ENCODE data around the gene TMPRSS9. TPM values are rescaled to one million over a fixed set of nuclear protein-coding genes. Genes with fewer than 3 reads are reported as not detected.

The TMPRSS9 gene
- total RNA-seq, 4 donors from 2014 or later = not detected

DNA sequence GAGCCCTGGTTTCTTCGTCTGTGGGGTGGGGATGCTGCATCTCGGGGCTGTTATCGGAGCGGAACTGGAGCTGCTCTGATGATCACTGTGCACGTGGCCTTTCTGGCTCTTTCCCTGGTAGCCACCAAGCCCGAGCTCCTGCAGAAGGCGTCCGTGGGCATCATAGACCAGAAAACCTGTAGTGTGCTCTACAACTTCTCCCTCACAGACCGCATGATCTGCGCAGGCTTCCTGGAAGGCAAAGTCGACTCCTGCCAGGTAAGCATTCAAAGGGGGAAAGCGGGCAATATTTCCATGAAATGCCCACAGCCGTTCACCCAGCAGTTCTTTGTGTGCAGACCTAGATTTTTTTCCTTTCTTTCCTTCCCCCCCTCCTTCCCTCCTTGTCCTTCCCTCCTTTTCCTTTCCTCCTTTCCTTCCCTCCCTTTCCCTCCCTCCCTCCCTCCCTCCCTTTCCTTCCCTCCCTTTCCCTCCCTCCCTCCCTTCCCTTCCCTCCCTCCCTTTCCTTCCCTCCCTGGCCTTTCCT lies 57.9 kb downstream of the TMPRSS9 start:
- TF ChIP-seq, protein P1, sequence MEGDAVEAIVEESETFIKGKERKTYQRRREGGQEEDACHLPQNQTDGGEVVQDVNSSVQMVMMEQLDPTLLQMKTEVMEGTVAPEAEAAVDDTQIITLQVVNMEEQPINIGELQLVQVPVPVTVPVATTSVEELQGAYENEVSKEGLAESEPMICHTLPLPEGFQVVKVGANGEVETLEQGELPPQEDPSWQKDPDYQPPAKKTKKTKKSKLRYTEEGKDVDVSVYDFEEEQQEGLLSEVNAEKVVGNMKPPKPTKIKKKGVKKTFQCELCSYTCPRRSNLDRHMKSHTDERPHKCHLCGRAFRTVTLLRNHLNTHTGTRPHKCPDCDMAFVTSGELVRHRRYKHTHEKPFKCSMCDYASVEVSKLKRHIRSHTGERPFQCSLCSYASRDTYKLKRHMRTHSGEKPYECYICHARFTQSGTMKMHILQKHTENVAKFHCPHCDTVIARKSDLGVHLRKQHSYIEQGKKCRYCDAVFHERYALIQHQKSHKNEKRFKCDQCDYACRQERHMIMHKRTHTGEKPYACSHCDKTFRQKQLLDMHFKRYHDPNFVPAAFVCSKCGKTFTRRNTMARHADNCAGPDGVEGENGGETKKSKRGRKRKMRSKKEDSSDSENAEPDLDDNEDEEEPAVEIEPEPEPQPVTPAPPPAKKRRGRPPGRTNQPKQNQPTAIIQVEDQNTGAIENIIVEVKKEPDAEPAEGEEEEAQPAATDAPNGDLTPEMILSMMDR (IDR thresholded peaks at IDR 0.05; ENCODE audit: low read depth) = no peak

DNA sequence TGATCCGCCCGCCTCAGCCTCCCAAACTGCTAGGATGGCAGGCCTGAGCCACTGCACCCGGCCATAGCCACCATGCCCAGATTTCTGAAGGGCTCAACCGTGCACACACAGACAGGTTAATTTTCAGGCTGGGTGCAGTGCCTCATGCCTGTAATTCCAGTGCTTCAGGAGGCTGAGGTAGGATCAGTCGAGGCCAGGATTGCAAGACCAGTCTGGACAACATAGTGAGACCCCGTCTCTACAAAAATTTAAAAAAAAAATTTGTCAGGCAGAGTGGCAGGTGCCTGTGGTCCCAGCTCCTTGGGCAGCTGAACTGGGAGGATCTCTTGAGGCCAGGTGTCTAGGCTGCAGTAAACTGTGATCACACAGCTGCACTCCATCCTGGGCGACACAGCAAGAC lies 59.7 kb downstream of the TMPRSS9 start:
- TF ChIP-seq, protein P1 (IDR thresholded peaks at IDR 0.05; ENCODE audit: low read depth) = no peak

DNA sequence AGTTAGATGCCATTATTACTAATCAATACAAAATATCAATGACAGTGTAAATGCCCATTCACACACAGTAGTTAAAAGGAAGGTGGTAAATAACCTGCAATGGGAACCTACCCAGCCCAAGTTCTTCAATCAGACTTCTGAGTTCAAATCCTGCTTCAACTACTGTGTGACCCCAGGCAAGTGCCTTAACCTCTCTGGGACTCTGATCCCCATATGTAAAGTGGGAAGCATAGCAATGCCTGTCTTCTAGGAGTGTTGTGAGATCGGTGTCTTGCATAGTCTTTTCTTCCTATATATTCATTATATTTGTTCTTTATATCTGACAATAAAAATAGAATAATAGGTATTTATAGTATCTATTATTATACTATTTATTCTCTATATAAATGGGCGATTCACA lies 60.4 kb downstream of the TMPRSS9 start:
- TF ChIP-seq, protein P1 (IDR thresholded peaks at IDR 0.05; ENCODE audit: low read depth) = no peak

DNA sequence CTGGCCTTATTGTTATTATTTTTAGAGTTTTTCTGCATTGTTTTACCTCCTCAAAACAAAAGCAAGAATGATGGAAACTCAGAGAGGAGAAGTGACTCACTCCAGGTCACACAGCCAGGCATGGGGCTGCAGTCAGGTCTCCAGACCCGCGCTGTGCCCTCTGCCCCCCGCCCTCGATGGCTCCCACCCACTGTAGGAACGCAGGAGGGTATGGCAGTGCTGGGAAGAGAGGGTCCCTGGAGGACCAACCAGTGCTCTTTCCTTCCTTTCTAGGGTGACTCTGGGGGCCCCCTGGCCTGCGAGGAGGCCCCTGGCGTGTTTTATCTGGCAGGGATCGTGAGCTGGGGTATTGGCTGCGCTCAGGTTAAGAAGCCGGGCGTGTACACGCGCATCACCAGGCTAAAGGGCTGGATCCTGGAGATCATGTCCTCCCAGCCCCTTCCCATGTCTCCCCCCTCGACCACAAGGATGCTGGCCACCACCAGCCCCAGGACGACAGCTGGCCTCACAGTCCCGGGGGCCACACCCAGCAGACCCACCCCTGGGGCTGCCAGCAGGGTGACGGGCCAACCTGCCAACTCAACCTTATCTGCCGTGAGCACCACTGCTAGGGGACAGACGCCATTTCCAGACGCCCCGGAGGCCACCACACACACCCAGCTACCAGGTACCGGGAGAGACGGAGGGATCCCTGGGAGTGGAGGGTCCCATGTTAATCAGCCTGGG lies 61.7 kb downstream of the TMPRSS9 start:
- TF ChIP-seq, protein P1 (IDR thresholded peaks at IDR 0.05; ENCODE audit: low read depth) = no peak

DNA sequence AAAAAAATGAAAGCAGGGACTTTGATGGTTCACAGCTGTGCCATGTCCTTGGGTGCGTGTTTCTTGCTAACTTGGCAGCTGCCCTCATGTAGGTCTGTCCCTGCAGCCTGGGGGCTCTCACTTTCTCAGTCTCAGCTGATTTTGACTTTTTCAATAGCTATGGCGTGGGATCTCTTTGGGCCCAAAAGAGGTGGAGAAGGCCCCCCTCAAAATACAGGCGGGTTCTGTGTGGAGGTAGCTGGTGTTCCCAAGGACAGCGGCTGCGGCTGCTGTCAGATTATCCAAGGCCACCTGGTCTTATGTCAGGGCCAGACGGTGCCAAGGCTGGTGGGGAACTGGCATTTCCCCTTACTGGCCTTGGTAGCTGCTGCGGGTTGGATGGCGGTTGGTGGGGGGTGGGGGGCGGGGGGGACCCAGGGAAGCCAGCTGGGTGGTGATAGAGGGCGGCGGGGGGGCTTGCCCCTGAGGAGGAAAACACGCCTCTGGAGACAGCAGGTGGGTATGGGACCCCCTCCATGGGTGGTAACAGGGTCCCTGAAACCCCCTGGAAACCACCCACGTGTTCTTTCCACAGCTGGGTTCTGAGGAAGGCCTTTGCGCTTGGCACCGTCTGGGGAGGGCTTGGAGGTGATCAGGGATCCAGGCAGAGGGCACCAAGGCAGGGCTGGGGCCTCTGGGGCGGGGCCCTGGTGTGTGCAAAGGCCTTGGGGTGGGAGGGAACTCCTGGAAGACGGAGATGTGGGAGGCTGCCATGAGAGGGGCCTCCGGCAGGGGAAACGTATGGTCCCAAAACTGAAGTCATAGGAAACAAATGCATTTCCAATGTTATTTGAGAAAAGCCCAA lies 63.2 kb downstream of the TMPRSS9 start:
- TF ChIP-seq, protein P1 (IDR thresholded peaks at IDR 0.05; ENCODE audit: low read depth) = no peak

DNA sequence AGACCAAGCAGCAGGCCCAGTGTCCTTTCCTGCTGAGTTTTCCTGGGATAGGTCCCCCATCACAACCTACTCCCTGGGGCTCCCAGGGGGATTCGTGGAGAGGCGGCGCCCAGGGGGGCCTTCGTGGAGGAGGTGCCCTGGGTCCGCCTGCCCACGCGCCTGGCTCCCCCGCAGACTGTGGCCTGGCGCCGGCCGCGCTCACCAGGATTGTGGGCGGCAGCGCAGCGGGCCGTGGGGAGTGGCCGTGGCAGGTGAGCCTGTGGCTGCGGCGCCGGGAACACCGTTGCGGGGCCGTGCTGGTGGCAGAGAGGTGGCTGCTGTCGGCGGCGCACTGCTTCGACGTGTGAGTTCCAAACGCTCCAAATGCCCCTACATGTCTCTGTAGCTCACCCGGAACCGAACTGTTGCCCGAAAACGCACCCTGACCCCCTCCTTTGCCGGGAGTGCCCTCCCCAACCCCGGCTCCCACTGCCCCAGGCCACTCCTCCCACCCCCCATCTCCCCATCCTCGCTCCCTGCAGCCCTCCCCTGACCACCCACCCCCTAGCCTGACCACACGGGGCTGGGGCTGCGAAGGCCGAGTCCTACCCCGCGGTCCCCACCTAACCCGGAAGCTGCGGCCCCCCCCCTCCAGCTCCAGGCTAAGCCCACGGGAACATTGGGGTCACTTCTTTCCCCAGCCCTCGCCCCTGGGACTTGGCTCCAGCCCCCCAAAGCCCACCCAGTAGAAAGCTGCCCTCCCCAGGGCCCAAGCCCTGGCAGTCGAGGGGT lies 64.0 kb downstream of the TMPRSS9 start:
- TF ChIP-seq, protein P1 (IDR thresholded peaks at IDR 0.05; ENCODE audit: low read depth) = no peak

All from subcutaneous adipose tissue (tissue), 4 donors.